ENCODE results near the gene NGB. TPM values are rescaled to one million over a fixed set of nuclear protein-coding genes. Genes with fewer than 3 reads are reported as not detected.

The NGB gene
- total and polyA plus RNA-seq, 2 experiments from 2014 or later: not detected

GRCh38 chr14:77311217-77311616, 40.2 kb upstream of the NGB start:
- no peaks in the 10 kb centered on the region for H3K9me3 ChIP-seq (ENCODE audit: low read depth)
- WGBS (ENCODE audit: low lambda C conversion rate, missing lambda C conversion rate): 86% methylated on average over 2 of the region's 2 CpGs
- TF ChIP-seq EZH2phosphoT487 (IDR thresholded peaks at IDR 0.05; ENCODE audit: low read depth, severe bottlenecking, unreplicated experiment): no peak
- no peak for TF ChIP-seq CTCF (IDR thresholded peaks at IDR 0.05; ENCODE audit: poor library complexity)
- no peak for TF ChIP-seq EZH2 (IDR thresholded peaks at IDR 0.05; ENCODE audit: borderline replicate concordance)
- DNase-seq (ENCODE audit: low spot score): no peak
- no peaks in the 10 kb centered on the region for H3K27me3 ChIP-seq
- H3K79me2 ChIP-seq: peaks cover 35% of the 10 kb centered on the region
- no peak overlapping the region for H3K4me3 ChIP-seq
- H4K20me1 ChIP-seq (ENCODE audit: insufficient read depth, poor library complexity, severe bottlenecking): no peaks in the 10 kb centered on the region
- no peaks in the 10 kb centered on the region for H3K9me2 ChIP-seq (replicated peaks; ENCODE audit: insufficient read depth)
- no peak overlapping the region for H2AFZ ChIP-seq
- H3K36me3 ChIP-seq (replicated peaks; ENCODE audit: insufficient read depth, low read depth): no peaks in the 10 kb centered on the region
- no peak overlapping the region for H3K27ac ChIP-seq
- H3K4me1 ChIP-seq (ENCODE audit: insufficient read depth): peaks cover 38% of the 10 kb centered on the region
- no peak overlapping the region for H3K4me2 ChIP-seq

GRCh38 chr14:77310026-77310425, 39.0 kb upstream of the NGB start:
- DNase-seq (ENCODE audit: low spot score): no peak
- no peak overlapping the region for H3K4me2 ChIP-seq
- H3K36me3 ChIP-seq (replicated peaks; ENCODE audit: insufficient read depth, low read depth): no peaks in the 10 kb centered on the region
- no peaks in the 10 kb centered on the region for H3K9me2 ChIP-seq (replicated peaks; ENCODE audit: insufficient read depth)
- peaks cover 28% of the 10 kb centered on the region for H3K4me1 ChIP-seq (ENCODE audit: insufficient read depth)
- no peaks in the 10 kb centered on the region for H3K9me3 ChIP-seq (ENCODE audit: low read depth)
- no peak overlapping the region for H2AFZ ChIP-seq
- TF ChIP-seq CTCF (IDR thresholded peaks at IDR 0.05; ENCODE audit: poor library complexity) (no peak), EZH2 (IDR thresholded peaks at IDR 0.05; ENCODE audit: borderline replicate concordance) (no peak), EZH2phosphoT487 (IDR thresholded peaks at IDR 0.05; ENCODE audit: low read depth, severe bottlenecking, unreplicated experiment) (no peak)
- H3K4me3 ChIP-seq: no peak overlapping the region
- no peaks in the 10 kb centered on the region for H4K20me1 ChIP-seq (ENCODE audit: insufficient read depth, poor library complexity, severe bottlenecking)
- no peak overlapping the region for H3K27ac ChIP-seq
- H3K27me3 ChIP-seq: no peaks in the 10 kb centered on the region
- H3K79me2 ChIP-seq: peaks cover 32% of the 10 kb centered on the region
- 92% methylated on average over 4 of the region's 4 CpGs for WGBS (ENCODE audit: low lambda C conversion rate, missing lambda C conversion rate)

- TF ChIP-seq CTCF (IDR thresholded peaks at IDR 0.05; ENCODE audit: poor library complexity): no peak
- Histone ChIP-seq H2AFZ (no peak overlapping the region), H4K20me1 (ENCODE audit: insufficient read depth, poor library complexity, severe bottlenecking) (no peaks in the 10 kb centered on the region), H3K4me2 (no peak overlapping the region), H3K27ac (no peak overlapping the region), H3K9me2 (replicated peaks; ENCODE audit: insufficient read depth) (no peaks in the 10 kb centered on the region), H3K4me3 (no peak overlapping the region), H3K79me2 (peaks cover 32% of the 10 kb centered on the region), H3K36me3 (replicated peaks; ENCODE audit: insufficient read depth, low read depth) (no peaks in the 10 kb centered on the region), H3K27me3 (no peaks in the 10 kb centered on the region), H3K4me1 (ENCODE audit: insufficient read depth) (peaks cover 25% of the 10 kb centered on the region), H3K9me3 (ENCODE audit: low read depth) (no peaks in the 10 kb centered on the region)
- DNase-seq (ENCODE audit: low spot score): no peak
- 88% methylated on average over 4 of the region's 4 CpGs for WGBS (ENCODE audit: low lambda C conversion rate, missing lambda C conversion rate)
These were observed 38.1 kb upstream of the NGB start for GRCh38 chr14:77309131-77309530.
